ENCODE measurements around the gene AP2A2. TPM values are rescaled to one million over a fixed set of nuclear protein-coding genes. Genes with fewer than 3 reads are reported as not detected.
A peak's percentile ranks its signal among the peaks of the same experiment; 100 is the strongest.

The AP2A2 gene
- total RNA-seq, 1 donor from 2014 or later = 63.2 TPM

DNA sequence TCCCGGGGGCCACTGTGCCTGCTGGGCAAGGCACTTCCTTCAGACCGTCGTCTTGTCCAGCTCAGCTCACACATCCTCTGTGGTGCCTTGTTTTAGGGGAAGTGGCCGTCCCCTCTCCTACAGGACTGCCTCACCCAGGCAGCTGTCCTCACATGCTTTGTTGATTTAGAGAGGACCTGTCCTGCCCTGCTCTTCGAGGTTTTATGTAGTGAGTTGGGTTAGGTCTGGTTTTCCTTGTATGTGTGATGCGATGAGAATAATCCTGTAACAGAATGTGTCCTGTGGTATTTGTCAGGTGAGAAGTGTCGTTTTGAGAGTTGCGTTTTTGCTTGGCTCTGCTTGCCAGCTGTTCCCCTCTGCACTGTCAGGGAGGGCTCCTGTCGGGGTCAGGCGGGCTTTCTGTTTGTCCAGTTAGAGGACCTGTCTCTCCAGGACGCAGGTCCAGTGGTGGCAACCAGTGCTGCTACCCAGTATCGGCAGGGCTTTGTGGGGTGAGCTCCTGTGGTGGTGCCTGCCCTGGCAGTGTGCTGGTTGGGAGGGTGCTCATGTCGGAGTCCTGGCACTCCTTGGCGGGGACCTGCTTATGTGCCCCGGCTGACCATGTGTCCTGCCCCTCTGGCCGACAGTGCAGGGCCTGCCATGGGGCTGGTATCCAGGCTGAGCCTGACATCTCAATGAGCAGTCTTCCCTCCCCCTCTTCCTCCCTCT lies 69.5 kb downstream of the AP2A2 start:
- peak overlapping the region; percentile 27 for H3K27ac Mint-ChIP-seq
- intact Hi-C loops (cut with micrococcal nuclease) = no loop called here

DNA sequence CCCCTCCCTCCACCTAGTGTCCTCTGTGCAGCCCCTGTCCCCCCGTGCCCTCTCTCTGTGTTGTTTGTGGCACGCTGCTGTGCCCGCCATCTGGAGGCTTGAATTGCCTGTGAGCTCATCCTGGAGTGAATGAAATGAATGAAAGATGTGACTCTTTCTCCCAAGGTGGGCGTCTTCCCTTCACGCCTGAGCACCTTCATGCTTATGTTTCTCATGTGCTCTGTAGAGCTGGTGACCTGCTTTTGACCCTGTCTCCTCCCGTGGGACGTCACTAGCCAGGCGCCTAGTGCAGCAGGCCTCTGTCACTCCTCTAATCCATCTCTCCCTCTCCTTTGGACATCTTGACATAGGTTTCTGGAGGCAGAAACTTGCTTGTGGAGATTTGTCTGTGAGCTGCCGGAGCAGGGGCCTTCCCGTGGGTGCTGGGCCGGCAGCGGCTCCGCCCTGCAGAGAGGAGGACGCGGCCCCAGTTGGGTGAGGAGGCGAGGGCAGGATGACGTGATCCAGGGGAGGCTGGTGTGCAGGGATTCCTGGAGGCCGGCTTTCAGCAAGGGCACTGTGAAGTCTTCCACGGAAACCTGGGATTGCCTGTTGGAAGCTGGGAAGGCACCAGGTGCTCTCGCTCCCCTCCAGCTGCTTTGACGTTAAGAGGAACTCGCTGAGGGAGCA lies 70.2 kb downstream of the AP2A2 start:
- Mint-ChIP-seq H3K9me3 (no peaks in the 10 kb centered on the region), H3K36me3 (ENCODE audit: low read depth) (peaks cover 18% of the 10 kb centered on the region), H3K27me3 (ENCODE audit: low read depth) (no peaks in the 10 kb centered on the region), H3K4me1 (ENCODE audit: low read depth) (peaks cover 10% of the 10 kb centered on the region), H3K27ac (peak overlapping the region; percentile 58), H3K4me3 (ENCODE audit: low read depth) (no peak overlapping the region)
- DNase-seq (ENCODE audit: low spot score) = no peak
- intact Hi-C loops (cut with micrococcal nuclease) = no loop called here

More for the DNA sequence above, 69.5 kb downstream of the AP2A2 start:
- peaks cover 10% of the 10 kb centered on the region for H3K4me1 Mint-ChIP-seq (ENCODE audit: low read depth)
- no peak for DNase-seq (ENCODE audit: low spot score)
- no peaks in the 10 kb centered on the region for H3K27me3 Mint-ChIP-seq (ENCODE audit: low read depth)
- H3K9me3 Mint-ChIP-seq = no peaks in the 10 kb centered on the region
- H3K36me3 Mint-ChIP-seq (ENCODE audit: low read depth) = peaks cover 19% of the 10 kb centered on the region
- no peak overlapping the region for H3K4me3 Mint-ChIP-seq (ENCODE audit: low read depth)

DNA sequence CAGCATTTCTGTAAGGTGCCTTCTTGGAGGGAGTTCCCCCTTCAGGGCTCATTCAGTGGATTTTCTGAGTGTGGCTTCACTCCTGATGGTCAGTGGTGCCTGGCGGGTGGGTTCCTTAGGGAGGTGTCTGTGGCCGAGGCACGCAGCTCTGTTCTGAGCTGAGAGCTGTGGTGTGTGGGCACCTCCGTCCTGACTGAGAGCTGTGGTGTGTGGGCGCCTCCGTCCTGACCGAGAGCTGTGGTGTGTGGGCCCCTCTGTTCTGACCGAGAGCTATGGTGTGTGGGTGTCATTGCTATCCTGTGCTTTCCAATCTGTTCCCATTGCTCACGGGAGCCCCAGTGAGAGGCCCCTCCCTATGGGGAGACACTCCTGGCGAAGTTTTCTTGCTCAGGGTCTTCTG lies 71.0 kb downstream of the AP2A2 start:
- no peak overlapping the region for H3K4me3 Mint-ChIP-seq (ENCODE audit: low read depth)
- DNase-seq (ENCODE audit: low spot score) = no peak
- H3K36me3 Mint-ChIP-seq (ENCODE audit: low read depth) = peaks cover 22% of the 10 kb centered on the region
- no peaks in the 10 kb centered on the region for H3K9me3 Mint-ChIP-seq
- no peaks in the 10 kb centered on the region for H3K27me3 Mint-ChIP-seq (ENCODE audit: low read depth)
- intact Hi-C loops (cut with micrococcal nuclease) = no loop called here
- H3K27ac Mint-ChIP-seq = no peak overlapping the region
- peaks cover 10% of the 10 kb centered on the region for H3K4me1 Mint-ChIP-seq (ENCODE audit: low read depth)

DNA sequence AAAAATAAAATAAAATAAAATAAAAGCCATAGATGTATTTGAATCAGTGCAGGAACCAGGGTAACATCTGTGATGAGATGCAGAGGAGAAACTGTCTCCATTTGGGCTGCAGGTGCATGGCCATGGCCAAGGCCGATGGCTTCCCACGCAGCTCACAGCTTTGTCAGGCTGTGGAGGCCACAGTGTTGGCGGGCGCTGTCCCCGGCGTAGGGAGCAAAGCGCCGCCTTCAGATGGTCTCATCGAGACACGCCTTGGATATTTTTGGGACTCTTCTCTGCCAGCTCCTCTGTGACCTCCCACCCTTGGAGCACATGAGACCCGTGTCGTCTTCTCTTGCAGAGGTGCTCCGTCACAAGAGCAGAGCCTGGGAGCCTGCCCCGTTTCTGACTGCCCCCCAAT lies 72.2 kb downstream of the AP2A2 start:
- H3K4me3 Mint-ChIP-seq (ENCODE audit: low read depth) = no peak overlapping the region
- no peaks in the 10 kb centered on the region for H3K27me3 Mint-ChIP-seq (ENCODE audit: low read depth)
- no peak overlapping the region for H3K27ac Mint-ChIP-seq
- peaks cover 10% of the 10 kb centered on the region for H3K4me1 Mint-ChIP-seq (ENCODE audit: low read depth)
- H3K9me3 Mint-ChIP-seq = no peaks in the 10 kb centered on the region
- intact Hi-C loops (cut with micrococcal nuclease) = no loop called here
- peaks cover 23% of the 10 kb centered on the region for H3K36me3 Mint-ChIP-seq (ENCODE audit: low read depth)
- no peak for DNase-seq (ENCODE audit: low spot score)

DNA sequence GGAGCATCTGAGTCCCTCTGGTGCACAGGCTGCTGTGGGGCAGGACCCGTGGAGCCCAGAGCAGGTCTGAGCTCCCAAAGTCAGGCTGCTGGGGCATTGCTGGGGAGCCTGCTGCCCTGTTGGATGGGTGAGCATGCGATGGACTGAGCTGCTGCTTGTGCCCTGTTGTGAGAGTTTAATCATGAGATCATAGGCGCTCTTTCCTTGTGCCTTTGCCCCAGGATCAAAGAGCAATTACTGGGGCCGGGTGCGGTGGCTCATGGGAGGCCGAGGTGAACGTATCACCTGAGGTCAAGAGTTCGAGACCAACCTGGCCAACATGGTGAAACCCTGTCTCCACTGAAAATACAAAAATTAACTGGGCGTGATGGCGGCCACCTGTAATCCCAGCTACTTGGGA lies 73.3 kb downstream of the AP2A2 start:
- Mint-ChIP-seq H3K27me3 (ENCODE audit: low read depth) (no peaks in the 10 kb centered on the region), H3K9me3 (no peaks in the 10 kb centered on the region), H3K4me1 (ENCODE audit: low read depth) (peaks cover 10% of the 10 kb centered on the region), H3K4me3 (ENCODE audit: low read depth) (no peak overlapping the region), H3K36me3 (ENCODE audit: low read depth) (peaks cover 23% of the 10 kb centered on the region), H3K27ac (no peak overlapping the region)
- intact Hi-C loops (cut with micrococcal nuclease) = no loop called here
- no peak for DNase-seq (ENCODE audit: low spot score)

DNA sequence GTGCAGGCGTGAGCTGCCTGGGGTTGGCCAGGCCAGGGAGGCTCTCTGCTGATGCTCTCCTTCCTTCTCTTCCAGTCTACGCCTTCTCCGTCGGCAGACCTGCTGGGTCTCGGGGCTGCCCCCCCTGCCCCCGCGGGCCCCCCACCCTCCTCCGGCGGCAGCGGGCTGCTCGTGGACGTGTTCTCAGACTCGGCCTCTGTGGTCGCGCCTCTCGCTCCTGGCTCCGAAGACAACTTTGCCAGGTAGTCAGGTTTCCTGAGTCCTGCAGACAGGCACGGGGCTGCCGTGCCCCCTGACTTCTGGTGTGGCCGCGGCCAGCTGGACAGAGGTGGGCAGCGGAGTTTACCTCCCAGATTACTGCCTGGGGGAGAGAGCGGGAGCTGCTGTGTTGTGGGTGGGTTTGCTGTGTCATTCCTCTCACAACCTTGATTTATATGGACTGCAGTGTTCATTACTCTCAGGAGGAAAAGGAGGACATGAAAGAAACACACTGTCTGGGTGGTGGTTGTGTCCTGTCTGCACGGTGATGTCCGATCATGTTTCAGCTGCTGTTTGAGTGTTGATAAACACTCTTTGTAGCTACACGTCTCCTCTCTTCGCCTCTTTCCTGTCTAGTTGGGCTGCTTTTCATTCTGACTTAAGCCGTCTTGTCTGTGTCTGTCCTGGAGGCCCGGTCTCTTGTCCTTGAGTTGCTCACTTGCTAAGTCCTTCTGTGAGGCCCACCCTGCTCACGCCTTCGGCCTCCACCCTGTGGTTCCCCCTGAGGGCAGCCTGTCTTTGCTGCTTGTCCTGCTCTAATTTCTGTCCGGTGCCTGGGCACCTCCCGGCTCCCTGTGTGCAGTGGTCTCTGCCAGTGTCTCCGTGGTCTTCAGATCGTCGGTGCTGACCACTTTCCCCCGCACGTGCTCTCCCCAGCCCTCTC lies 74.9 kb downstream of the AP2A2 start:
- H3K27me3 Mint-ChIP-seq (ENCODE audit: low read depth) = no peaks in the 10 kb centered on the region
- no peak for DNase-seq (ENCODE audit: low spot score)

DNA sequence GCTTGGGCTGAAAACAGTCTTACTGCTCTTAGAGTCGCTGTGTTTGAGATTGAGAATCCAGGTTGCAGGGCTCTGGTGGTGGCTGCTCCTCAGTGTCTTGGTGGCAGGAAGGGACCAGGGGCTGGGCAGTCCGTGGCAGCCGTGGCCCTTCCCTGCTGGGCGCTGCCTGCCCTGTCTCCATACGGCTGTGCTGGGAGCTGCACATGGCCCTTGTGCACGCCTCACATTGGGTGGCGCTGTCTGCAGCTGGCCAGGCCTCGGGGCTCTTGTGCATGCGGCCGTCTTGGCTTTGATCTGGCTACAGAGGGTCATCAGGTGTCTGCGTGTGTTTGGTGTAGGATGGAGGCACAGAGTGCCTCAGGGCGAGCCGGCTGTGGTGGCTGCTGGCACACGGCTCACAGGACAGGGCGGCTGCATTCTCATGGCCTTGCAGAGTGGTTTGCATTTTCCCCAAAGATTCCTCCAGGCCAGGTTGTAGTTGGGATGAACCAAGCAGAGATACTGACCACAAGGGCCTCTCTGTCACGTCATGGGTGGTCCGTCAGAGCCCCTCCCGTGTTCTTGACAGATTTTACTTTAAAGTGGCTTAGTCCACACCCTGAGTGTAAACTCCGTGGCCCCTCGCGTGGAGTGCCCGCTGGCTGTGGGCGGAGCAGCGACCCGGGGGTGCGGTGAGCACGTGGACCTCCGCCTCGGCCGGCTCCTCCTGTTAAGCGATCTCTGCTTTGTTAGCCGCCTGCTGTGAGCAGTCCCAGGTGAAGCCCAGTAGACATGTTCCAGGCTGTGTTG lies 76.1 kb downstream of the AP2A2 start:
- no peak overlapping the region for H3K4me3 Mint-ChIP-seq (ENCODE audit: low read depth)
- H3K27me3 Mint-ChIP-seq (ENCODE audit: low read depth) = no peaks in the 10 kb centered on the region
- H3K4me1 Mint-ChIP-seq (ENCODE audit: low read depth) = no peaks in the 10 kb centered on the region
- H3K27ac Mint-ChIP-seq = no peak overlapping the region
- peaks cover 10% of the 10 kb centered on the region for H3K36me3 Mint-ChIP-seq (ENCODE audit: low read depth)
- intact Hi-C loops (cut with micrococcal nuclease) = no loop called here
- H3K9me3 Mint-ChIP-seq = no peaks in the 10 kb centered on the region
- DNase-seq (ENCODE audit: low spot score) = no peak

More for the DNA sequence above, 74.9 kb downstream of the AP2A2 start:
- Mint-ChIP-seq H3K36me3 (ENCODE audit: low read depth) (peaks cover 17% of the 10 kb centered on the region), H3K4me3 (ENCODE audit: low read depth) (no peak overlapping the region), H3K4me1 (ENCODE audit: low read depth) (peaks cover 5% of the 10 kb centered on the region), H3K27ac (no peak overlapping the region), H3K9me3 (no peaks in the 10 kb centered on the region)
- intact Hi-C loops (cut with micrococcal nuclease) = no loop called here

DNA sequence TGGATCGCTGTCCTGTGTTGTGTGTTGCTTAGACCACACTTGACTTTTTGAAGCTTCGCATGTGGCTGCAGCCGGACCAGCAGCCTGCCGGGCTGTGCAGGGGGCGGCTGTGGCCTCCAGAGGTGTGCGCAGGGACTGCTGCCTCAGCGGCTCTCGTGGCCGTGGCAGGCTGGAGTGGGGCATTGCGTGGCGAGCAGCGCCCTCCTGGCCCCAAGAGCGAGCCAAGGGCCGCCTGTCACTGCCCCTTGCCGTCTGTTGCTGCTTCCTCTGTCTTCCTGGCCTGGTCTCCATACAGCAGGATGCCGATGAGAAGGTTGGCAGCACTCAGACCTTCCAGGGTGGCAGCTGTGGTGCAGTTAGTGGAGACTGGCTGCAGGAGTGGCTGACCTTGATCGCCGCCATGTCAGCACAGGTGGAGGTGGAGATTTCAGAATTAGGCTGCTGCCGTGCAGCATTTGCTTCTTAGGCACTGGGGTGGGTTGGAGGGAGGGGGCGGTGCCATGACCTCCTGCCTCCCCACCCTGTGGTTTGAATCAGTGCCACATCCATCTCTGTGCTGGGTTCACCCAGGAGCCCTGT lies 76.8 kb downstream of the AP2A2 start:
- Mint-ChIP-seq H3K36me3 (ENCODE audit: low read depth) (peaks cover 10% of the 10 kb centered on the region), H3K27ac (no peak overlapping the region), H3K27me3 (ENCODE audit: low read depth) (no peaks in the 10 kb centered on the region), H3K4me3 (ENCODE audit: low read depth) (no peak overlapping the region), H3K9me3 (no peaks in the 10 kb centered on the region), H3K4me1 (ENCODE audit: low read depth) (no peaks in the 10 kb centered on the region)
- intact Hi-C loops (cut with micrococcal nuclease) = no loop called here
- DNase-seq (ENCODE audit: low spot score) = no peak

DNA sequence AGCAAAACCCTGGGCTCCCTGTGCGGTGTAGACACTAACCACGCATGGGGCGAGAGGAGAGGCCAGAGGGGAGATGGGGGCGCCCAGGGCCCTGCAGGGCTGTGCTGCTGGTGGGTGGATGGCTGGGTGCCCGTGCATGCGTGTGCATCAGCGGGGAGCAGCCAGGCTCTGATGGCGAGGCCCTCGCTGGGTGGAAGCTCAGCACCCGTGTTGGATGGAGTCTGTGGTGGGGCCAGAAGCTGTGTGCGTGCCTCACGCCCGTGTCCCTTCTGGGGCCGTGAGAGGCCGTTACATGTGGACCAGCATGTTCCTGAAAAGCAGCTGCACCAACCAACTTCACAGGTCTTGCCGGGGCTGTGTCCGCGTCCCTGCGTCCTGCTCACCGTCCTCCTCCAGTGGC lies 77.5 kb downstream of the AP2A2 start:
- Mint-ChIP-seq H3K9me3 (no peaks in the 10 kb centered on the region), H3K36me3 (ENCODE audit: low read depth) (peaks cover 10% of the 10 kb centered on the region), H3K27me3 (ENCODE audit: low read depth) (no peaks in the 10 kb centered on the region), H3K4me1 (ENCODE audit: low read depth) (no peaks in the 10 kb centered on the region), H3K4me3 (ENCODE audit: low read depth) (no peak overlapping the region), H3K27ac (no peak overlapping the region)
- no peak for DNase-seq (ENCODE audit: low spot score)
- intact Hi-C loops (cut with micrococcal nuclease) = no loop called here

DNA sequence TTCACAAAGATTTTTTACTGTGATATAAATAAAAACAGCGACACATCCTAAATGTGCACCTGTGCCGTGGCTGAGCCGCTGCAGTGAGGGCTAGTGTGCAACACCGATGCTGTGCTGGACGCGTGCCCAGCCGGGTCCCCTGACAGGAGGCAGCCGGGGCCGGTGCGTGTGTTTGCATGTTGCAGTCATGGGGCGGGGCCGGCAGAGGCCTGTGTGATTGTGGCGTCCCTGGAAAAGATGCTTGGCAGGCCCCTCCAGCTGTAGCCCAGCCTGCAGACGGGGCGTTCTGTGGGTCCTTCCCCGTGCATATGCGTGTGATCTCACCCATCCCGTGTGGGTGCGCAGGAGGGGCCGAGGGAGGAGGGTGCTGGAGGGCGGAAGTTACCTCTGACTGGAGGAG lies 80.3 kb downstream of the AP2A2 start:
- no peak for DNase-seq (ENCODE audit: low spot score)
- Mint-ChIP-seq H3K9me3 (no peaks in the 10 kb centered on the region), H3K36me3 (ENCODE audit: low read depth) (peaks cover 21% of the 10 kb centered on the region), H3K4me1 (ENCODE audit: low read depth) (no peaks in the 10 kb centered on the region), H3K27me3 (ENCODE audit: low read depth) (no peaks in the 10 kb centered on the region), H3K4me3 (ENCODE audit: low read depth) (no peak overlapping the region), H3K27ac (no peak overlapping the region)
- intact Hi-C loops (cut with micrococcal nuclease) = no loop called here

DNA sequence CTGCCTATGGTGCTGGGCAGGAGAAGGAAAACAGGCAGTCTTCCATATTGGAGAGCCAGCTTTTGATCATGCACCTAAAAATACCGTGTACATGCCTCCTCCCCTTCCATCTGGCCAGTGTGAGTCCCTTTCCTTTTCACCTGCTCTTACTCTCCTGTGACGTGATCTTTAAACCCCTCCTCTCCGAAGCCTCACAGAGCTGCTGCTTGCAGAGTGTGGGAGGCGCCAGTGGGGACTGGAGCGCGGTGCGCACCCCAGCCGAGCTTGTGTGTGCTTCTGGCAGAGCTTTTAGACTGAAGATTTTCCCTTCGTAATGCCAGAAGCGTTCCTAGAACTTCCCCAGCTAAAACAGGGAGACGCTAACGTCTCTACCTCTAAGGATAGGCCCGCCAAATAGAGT lies 81.1 kb downstream of the AP2A2 start:
- intact Hi-C loops (cut with micrococcal nuclease) = no loop called here
- H3K4me1 Mint-ChIP-seq (ENCODE audit: low read depth) = no peaks in the 10 kb centered on the region
- no peaks in the 10 kb centered on the region for H3K9me3 Mint-ChIP-seq
- H3K27ac Mint-ChIP-seq = no peak overlapping the region
- no peak for DNase-seq (ENCODE audit: low spot score)
- no peaks in the 10 kb centered on the region for H3K27me3 Mint-ChIP-seq (ENCODE audit: low read depth)
- no peak overlapping the region for H3K4me3 Mint-ChIP-seq (ENCODE audit: low read depth)
- peaks cover 14% of the 10 kb centered on the region for H3K36me3 Mint-ChIP-seq (ENCODE audit: low read depth)

DNA sequence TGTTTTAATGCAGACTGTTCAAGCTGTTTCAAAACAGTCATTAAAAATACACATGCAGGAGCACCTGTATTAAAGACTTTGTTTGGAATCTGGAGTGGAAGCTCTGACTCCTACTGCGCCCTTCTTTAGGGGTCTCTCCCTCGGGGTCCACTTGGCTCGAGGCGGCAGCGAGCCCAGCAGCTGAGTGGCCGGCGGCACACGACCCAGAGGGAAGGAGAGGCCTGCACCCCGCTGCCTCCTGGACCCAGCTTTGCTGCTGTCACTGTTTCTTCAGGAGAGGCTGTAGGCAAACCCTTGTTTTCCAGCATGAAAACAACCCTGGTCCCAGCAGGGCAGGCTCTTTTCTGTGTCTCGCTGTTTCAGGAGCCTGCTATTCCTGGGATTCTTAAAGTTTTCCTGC lies 81.6 kb downstream of the AP2A2 start:
- Mint-ChIP-seq H3K36me3 (ENCODE audit: low read depth) (peaks cover 11% of the 10 kb centered on the region), H3K4me3 (ENCODE audit: low read depth) (no peak overlapping the region), H3K9me3 (no peaks in the 10 kb centered on the region), H3K4me1 (ENCODE audit: low read depth) (no peaks in the 10 kb centered on the region), H3K27ac (no peak overlapping the region), H3K27me3 (ENCODE audit: low read depth) (no peaks in the 10 kb centered on the region)
- intact Hi-C loops (cut with micrococcal nuclease) = no loop called here
- DNase-seq (ENCODE audit: low spot score) = no peak
